ENCODE data around the gene FAM241A.

The FAM241A gene

DNA sequence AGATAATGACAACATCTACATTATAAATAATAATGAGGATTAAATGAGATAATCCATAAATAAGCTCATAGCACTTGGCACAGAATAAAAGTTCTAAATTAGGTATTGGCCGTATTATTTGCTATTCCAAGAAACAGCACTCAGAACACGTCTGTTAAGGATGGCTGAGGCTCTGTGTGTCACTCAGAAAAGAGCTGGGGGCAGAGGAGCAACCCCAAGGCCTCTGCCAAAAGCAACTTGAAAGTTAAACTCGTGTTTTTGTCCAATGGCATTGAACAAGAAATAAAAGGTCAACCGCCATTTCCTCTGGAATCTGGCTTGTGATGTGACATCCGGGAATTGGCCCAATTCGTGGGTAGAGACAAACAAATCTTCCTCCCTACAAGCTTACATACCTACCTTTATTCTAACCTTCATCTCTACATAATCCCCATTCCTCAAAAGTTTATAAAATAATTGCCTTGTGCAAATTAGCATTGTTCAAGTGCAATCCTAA is 42.3 kb upstream of the FAM241A start:
- Histone ChIP-seq H3K36me3 (ENCODE audit: insufficient read depth, low read length) (no peaks in the 10 kb centered on the region), H3K27me3 (ENCODE audit: insufficient read depth, low read length, poor library complexity, severe bottlenecking) (no peaks in the 10 kb centered on the region), H4K20me1 (ENCODE audit: insufficient read depth, low read length, poor library complexity, severe bottlenecking) (no peaks in the 10 kb centered on the region), H3K79me2 (ENCODE audit: insufficient read depth, low read length) (no peaks in the 10 kb centered on the region), H3K4me1 (ENCODE audit: insufficient read depth, low read length, poor library complexity, severe bottlenecking) (no peaks in the 10 kb centered on the region), H3K9ac (ENCODE audit: low read depth, low read length, poor library complexity, severe bottlenecking) (no peak overlapping the region), H3K4me3 (ENCODE audit: low read length, poor library complexity, severe bottlenecking) (no peak overlapping the region), H3K9me3 (ENCODE audit: insufficient read depth, low read depth, low read length) (no peaks in the 10 kb centered on the region), H3K9me2 (replicated peaks; ENCODE audit: low read depth, low read length) (no peaks in the 10 kb centered on the region), H3F3A (ENCODE audit: low read depth) (no peaks in the 10 kb centered on the region), H3K4me2 (ENCODE audit: low read depth, low read length, poor library complexity, severe bottlenecking) (no peak overlapping the region), H2AFZ (ENCODE audit: low read length) (no peak overlapping the region)
- no peak for TF ChIP-seq CTCF (conservative IDR thresholded peaks at IDR 0.05; ENCODE audit: low read length)
- TF ChIP-seq EZH2phosphoT487 (IDR thresholded peaks at IDR 0.05; ENCODE audit: borderline replicate concordance): no peak

GRCh38 chr4:112105201-112105969 is 39.9 kb upstream of the FAM241A start:
- H3K4me3 ChIP-seq (ENCODE audit: low read length, poor library complexity, severe bottlenecking): no peak overlapping the region
- no peaks in the 10 kb centered on the region for H3K79me2 ChIP-seq (ENCODE audit: insufficient read depth, low read length)
- H4K20me1 ChIP-seq (ENCODE audit: insufficient read depth, low read length, poor library complexity, severe bottlenecking): no peaks in the 10 kb centered on the region
- H3F3A ChIP-seq (ENCODE audit: low read depth): no peaks in the 10 kb centered on the region
- no peak overlapping the region for H3K4me2 ChIP-seq (ENCODE audit: low read depth, low read length, poor library complexity, severe bottlenecking)
- H3K9ac ChIP-seq (ENCODE audit: low read depth, low read length, poor library complexity, severe bottlenecking): no peak overlapping the region
- H3K9me2 ChIP-seq (replicated peaks; ENCODE audit: low read depth, low read length): no peaks in the 10 kb centered on the region
- peaks cover 16% of the 10 kb centered on the region for H3K4me1 ChIP-seq (ENCODE audit: insufficient read depth, low read length, poor library complexity, severe bottlenecking)
- no peaks in the 10 kb centered on the region for H3K27me3 ChIP-seq (ENCODE audit: insufficient read depth, low read length, poor library complexity, severe bottlenecking)
- TF ChIP-seq EZH2phosphoT487 (IDR thresholded peaks at IDR 0.05; ENCODE audit: borderline replicate concordance) (no peak), CTCF (conservative IDR thresholded peaks at IDR 0.05; ENCODE audit: low read length) (no peak)
- H3K9me3 ChIP-seq (ENCODE audit: insufficient read depth, low read depth, low read length): no peaks in the 10 kb centered on the region
- H2AFZ ChIP-seq (ENCODE audit: low read length): peak overlapping the region; percentile 42
- H3K36me3 ChIP-seq (ENCODE audit: insufficient read depth, low read length): no peaks in the 10 kb centered on the region

DNA sequence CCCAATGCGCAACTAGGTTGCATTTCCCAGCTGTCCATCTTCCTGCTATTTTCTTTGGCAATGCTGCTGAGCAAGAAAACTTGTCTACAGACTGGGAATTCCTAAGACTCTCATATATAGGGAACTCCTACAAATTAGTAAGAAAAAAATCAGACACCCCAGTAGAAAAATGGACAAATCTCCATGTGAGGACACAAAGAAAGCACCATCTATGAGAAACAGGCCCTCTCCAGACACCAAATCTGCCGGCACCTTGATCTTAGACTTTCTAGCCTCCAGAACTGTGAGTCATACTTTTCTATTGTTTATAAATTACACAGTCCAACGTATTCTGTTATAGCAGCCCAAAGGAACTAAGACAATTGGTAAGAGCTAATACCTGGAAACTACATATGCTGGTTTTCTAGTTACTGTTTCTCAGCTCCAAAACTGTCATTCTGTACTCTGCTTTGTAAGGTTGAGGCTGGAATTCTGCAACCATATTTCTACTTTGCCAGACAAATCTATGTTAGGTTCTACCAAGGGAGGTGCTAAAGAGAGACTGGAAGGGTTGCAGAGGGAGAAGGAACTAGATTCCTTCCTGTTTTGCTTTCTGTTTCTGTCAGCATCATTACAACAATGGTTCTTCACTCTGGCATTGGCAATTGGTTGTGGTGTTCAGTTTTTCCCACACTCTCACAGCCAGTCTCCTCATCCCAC is 35.7 kb upstream of the FAM241A start:
- no peak for TF ChIP-seq EZH2phosphoT487 (IDR thresholded peaks at IDR 0.05; ENCODE audit: borderline replicate concordance)
- no peak for TF ChIP-seq CTCF (conservative IDR thresholded peaks at IDR 0.05; ENCODE audit: low read length)
- no peaks in the 10 kb centered on the region for H3K27me3 ChIP-seq (ENCODE audit: insufficient read depth, low read length, poor library complexity, severe bottlenecking)
- H3K4me3 ChIP-seq (ENCODE audit: low read length, poor library complexity, severe bottlenecking): peak overlapping the region; percentile 48
- no peaks in the 10 kb centered on the region for H3K36me3 ChIP-seq (ENCODE audit: insufficient read depth, low read length)
- peak overlapping the region; percentile 4 for H3K9ac ChIP-seq (ENCODE audit: low read depth, low read length, poor library complexity, severe bottlenecking)
- H4K20me1 ChIP-seq (ENCODE audit: insufficient read depth, low read length, poor library complexity, severe bottlenecking): no peaks in the 10 kb centered on the region
- peaks cover 30% of the 10 kb centered on the region for H3K4me1 ChIP-seq (ENCODE audit: insufficient read depth, low read length, poor library complexity, severe bottlenecking)
- H3F3A ChIP-seq (ENCODE audit: low read depth): no peaks in the 10 kb centered on the region
- no peaks in the 10 kb centered on the region for H3K9me2 ChIP-seq (replicated peaks; ENCODE audit: low read depth, low read length)
- no peaks in the 10 kb centered on the region for H3K9me3 ChIP-seq (ENCODE audit: insufficient read depth, low read depth, low read length)
- H3K4me2 ChIP-seq (ENCODE audit: low read depth, low read length, poor library complexity, severe bottlenecking): peak overlapping the region; percentile 70
- no peaks in the 10 kb centered on the region for H3K79me2 ChIP-seq (ENCODE audit: insufficient read depth, low read length)
- peak overlapping the region; percentile 37 for H2AFZ ChIP-seq (ENCODE audit: low read length)

Data from Loucy (cell line).